ENCODE data around the gene ANXA10.

DNA sequence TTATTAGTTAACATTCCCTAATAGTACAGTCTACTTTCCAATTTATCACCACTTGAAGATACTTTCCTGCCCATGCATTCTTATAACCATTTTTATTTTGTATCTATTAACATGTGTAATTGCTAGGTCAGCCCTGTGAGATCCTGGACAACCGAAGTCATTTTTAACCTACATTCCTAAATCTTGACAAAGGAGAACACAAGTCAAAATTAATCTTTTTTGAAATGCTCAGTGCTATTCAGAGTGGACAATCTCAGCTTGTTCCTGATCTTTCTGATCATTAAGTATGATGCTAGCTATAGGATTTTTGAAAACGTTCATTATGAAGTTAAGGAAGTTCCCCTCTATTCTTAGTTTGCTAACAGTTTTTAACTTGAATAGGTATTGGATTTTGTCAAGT, 37.5 kb downstream of the ANXA10 start:
- TF ChIP-seq CTCF (conservative IDR thresholded peaks at IDR 0.05) (no peak), ZFX (IDR thresholded peaks at IDR 0.05) (no peak)
